Breast epithelium (tissue), 3 donors: ENCODE data around the gene ESYT2.

Source experiments
- CTCF ChIP-seq, 3 donors: fragments of 450-650 bp; IDR thresholded peaks; one replicate each; pipeline ENCODE4 v1.5.1; 2016 to 2017; ENCODE audit warnings: antibody characterized with exemption in 3 of 3, mild to moderate bottlenecking in 3 of 3, moderate library complexity in 3 of 3
- POLR2A ChIP-seq: fragments of 450-650 bp; IDR thresholded peaks from one replicate; pipeline ENCODE4 v1.6.1; 2016; ENCODE audit warnings: antibody characterized with exemption, mild to moderate bottlenecking, moderate library complexity

GRCh38 chr7:158744070-158744469 lies 85.2 kb downstream of the ESYT2 start:
- TF ChIP-seq POLR2A, result no peak
- TF ChIP-seq CTCF (IDR thresholded peaks at IDR 0.05), result no peak
